GM21447 (cell line): ENCODE measurements around the gene FARSB.

Source experiments
- ATAC-seq: cut with Tn5 transposase; IDR thresholded peaks from one replicate; pipeline ENCODE4 v1.9.1; 2021; ENCODE audit not compliant: unreplicated experiment

FARSB gene

DNA sequence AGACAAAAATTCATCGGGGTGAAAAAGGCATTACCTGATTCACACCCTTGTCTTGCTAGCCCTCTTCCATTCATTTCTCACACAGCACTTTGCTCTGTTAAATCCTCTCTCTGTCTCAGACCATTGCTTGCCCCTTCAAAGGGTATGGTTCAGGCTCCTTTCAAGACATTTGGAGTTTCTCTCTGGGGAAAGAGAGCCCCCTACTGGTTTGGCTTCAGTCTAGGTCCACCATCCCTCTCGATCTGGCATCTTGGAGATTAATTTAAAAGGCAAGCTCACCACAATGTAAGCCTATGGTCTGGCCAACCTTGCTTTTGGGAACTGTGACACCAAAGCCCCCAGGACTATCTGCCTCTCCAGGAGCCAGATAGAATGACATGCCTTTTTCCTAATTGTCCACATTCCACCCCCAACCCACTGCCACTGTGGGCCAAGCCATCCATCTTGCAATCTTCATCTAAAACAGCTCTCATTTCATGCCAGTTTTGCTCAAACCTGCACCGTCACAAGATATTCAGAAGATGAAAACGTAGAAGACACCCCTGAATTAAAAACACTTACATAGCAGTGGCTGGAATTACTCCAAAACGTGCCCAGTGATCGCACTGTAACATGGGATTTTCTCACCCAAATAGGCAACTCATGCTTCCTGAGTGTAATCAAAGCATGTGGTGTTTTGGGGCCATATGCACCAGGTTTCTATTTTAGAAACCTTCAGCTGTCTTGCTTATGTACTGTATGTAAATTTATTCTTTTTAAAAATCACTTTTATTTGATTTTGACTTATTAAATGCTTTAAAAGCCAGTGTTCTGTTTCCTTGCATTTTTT, 93.9 kb downstream of the FARSB start:
- peak; percentile 82 for ATAC-seq

DNA sequence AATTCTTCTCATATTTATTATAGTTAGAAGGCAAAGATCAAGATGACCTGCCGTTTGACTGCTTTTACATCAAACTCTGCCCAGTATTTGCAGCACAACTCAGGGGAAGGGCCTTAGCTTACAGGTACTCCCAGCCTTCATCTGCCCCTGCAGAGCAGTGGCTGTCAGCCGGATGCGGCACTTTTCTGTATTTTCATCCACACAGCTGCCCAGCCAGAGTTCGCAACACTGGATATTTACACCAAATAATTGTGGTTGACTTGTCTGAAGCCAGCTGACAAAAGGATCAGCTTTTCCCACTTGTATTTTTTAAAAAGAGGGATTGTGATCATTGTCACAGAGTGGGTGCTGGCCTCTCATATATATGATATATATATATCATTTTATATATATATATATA, 94.7 kb downstream of the FARSB start:
- no peak for ATAC-seq

DNA sequence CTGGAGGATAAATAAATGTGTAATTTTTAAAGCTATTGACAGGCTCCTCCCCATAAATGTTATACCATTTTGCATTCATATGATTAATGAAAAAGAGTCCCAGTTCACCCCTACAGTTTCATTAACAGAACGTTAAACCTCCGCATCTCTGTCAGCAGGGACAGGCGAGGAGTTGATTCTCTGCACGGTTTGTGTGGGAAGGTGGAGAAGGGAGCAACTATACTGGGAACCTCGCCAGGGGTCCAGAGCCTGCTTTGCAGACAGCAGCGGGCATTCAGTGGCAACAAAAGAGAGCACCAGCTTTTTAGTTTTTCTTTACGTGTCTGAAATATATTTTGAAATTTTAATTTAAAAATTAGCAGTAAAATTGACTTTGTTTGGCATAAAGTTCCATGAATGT, 101.4 kb downstream of the FARSB start:
- no peak for ATAC-seq

DNA sequence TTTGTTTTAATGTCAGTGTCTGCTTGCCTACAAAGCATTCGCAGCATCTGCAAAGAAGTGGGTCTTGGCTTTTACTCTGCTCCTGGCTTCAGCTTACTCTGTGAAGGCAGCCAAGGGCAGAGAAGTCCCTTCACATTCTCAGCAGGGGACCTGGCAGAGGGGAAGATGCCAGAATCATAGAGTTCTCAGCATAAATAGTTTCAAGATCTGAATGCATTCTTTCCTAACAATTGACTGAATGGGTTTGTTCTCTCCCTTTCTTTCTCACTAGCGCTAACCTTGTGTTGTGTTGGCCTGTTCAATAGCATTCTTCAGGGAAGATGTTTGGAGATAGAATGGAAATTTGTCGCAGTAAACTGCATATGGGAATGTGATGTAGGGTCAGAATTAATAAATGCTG, 106.9 kb downstream of the FARSB start:
- no peak for ATAC-seq

DNA sequence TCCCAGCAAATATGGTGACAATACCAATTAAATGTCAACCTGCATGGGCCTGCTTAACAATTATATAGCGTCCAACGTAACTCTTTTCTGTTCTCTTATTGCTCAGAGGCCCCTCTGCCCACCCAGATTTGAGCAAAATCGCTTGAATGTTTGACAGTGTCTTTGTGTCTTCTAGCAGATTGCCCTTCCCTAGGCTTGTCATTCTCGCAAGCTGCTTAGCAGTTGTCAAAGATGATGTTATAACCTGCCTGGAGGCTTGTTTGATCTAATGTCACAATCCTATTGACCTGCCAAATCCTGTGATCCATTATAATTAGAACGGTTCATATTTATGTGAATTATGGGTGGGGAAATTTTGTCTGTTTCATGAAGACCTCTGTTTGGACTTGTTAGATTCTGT, 108.8 kb downstream of the FARSB start:
- no peak for ATAC-seq

DNA sequence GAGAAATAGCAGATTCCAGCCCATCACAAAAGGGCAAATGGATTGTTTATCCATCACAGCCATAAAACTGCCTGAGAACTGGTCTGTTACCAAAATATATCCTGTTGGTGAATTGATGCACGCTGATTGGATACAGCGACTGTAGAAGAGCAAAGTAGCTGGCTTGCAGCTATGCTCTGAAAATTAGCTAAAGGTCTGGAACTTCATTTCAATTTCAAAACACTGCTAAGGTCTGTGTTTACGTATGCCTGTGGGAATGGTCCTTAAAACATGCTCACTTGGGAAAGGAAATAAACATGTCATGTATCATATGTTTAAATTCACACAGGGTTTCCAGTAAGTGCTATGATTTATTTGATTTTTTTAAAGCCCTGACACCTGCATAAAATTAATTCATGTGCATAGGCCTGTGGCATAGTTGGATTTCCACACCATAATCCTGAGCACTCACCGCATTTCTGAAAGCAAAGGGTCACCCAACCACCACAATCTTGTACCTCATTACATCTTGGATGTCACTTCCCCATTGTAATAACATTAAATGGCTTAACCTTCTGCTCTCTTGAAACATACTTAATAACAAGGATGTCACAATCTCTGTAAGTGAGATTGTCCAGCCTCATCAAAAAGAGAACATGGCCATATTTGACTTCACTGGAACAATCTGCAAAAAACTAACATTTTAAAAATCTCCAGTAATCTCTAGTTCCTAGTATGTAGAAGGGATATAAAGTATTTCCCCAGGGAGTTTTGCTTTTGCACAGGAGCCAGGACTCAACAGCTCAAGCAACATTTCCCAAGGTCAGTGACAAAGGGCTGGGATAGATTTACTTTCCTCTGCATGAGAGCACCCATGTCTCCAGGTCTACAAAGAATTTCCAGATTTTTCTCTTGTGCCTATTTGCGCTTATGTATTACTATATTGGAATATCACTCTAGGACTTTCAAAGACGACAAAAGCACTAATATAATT, 109.8 kb downstream of the FARSB start:
- ATAC-seq, result no peak

DNA sequence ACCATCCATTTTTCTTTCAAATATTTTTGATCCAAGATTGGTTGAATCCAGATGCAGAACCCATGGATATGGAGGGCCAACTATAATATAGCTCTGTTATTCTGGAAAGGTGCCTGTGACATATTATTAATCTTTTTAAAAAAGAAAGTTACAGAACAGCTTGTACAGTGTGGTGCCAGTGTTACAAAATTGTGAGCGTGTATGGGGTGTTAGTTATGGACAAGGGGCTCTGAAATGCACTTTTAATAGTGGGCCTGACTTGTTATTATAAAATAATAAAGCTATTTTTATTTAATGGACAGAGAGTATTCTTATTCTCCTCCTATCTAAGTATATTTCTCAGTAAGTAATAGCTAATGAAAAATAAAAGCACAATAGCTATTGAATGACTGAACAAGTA, 111.2 kb downstream of the FARSB start:
- ATAC-seq, result no peak

DNA sequence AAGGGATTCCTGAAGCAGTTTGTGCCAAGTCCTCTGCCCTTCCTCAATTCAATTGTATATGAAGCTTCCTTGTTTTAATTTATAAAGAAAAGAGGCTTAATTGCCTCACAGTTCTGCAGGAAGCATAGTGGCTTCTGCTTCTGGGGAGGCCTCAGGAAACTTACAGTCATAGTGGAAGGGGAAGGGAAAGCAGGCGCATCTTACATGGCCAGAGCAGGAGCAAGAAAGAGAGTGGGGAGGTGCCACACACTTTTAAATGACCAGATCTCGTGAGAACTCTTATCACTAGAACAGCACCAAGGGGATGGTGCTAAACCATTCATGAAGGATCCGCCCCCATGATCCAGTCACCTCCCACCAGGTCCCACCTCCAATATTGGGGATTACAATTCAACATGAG, 117.4 kb downstream of the FARSB start:
- peak; percentile 52 for ATAC-seq

DNA sequence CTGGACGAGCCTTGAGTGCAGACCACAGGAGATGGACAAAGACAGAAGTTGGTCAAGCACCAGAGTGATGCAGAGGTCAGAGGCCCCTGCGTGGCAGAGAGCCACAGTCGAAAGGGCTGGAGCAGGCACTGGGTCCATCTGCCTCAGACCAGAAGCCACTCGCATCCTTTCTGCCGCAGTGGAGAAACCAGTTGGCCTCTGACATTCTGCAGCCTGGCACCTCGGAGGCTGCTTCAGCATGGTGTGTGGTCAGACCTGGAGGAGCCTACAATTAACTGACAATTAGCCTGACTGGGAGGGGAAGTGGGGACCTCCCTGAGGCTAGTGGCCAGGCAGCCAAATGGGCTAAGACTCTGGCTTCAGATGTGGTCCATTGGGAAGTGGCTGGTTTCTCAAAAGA, 120.4 kb downstream of the FARSB start:
- no peak for ATAC-seq

DNA sequence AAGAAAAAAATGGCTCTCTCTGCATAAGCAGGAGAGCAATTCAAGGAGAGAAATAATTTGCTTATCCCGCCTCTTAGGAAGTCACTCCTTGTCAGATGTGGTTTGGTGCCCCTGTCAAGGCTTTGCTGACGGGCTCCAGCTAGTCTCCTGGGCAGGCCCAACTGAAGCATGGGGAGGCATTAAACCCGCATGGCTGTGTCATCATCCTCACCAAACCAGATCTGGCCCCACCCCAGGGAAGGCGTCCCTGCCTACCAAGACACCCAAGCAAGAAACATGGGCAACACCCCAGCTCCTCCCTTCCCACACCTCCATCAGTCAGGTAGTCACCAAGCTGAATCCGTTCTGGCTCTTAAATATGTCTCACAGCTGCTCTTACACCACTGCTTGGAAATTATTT, 123.6 kb downstream of the FARSB start:
- no peak for ATAC-seq

DNA sequence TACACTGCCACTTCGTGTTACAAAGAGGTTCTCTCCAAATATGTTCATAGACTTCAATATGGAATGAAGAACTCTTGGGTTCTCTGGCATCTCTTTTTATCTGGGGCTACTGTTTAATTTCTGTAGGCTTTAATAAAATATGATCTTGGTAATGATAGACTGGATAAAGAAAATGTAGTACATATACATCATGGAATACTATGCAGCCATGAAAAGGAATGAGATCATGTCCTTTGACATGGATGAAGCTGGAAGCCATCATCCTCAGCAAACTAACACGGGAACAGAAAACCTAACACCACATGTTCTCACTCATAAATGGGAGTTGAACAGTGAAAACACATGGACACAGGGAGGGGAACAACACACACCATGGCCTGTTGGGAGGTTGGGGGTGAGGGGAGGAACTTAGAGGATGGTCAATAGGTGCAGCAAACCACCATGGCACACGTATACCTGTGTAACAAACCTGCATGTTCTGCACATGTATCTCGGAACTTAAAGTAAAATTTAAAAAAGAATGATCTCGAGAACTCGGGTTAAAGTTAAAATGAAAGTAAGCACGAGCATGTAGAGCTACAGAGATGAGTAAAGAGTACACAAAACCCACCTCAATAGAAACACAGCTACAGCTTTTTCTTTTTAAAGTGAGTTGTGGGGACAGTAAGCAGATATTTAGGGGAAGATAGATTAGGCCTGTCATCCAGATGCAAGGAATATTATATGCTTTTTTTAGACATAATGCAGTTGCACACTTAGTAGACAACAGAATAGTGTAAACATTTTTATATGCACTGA, 129.2 kb downstream of the FARSB start:
- ATAC-seq, result no peak

DNA sequence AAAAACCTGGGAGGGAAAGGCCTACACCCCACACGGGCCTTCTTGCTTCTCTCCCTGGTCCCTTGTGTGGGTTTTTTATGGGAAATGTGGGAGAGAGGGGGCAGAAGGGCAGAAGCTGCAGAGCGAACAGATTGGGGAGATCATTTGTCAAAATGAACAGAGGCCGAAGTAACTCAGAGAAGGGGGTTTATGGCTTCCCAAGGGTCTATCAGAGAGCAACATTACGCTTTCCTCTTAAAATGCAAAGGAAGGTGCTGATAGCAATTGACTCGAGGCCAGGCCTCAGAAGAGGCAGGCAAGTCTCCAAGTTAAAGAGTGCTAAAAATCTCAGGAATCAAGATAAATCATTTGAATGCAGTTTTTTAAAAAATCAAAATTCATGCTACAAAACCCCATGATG, 130.1 kb downstream of the FARSB start:
- ATAC-seq, result no peak

DNA sequence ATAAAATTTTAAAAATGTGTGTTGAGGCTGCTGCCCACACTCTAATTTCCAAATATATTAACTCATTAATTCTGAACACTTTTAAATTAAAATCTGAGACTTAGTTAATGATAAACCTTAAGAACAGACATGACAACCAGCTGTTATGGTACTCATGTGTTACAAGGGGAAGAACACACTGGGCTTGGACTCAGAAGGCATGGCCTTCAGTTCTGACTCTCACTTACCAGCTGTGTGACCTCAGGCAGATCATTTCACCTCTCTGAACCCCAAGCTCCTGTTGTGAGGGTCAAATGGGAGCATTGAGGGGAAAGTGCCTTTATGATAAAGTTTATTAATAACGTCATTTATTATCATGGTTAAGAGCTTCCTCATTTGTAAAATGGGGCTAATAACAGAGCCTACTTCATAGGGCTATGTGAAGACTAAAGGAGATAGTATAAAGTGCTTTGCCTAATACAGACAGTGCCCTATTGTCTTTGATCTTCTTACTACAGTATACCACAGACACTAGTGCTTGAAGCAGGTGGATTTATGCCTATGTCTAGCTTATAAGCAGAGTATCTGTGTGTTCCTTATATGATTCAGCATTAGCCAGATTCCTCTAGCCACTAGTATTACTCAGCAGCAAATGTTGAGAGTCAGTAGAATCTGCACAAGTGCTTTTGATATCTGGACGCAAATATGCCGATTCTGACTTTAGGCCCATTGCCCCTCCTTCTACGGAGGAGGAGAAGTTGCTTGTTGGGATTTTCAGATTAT, 131.9 kb downstream of the FARSB start:
- ATAC-seq, result peak; percentile 51

DNA sequence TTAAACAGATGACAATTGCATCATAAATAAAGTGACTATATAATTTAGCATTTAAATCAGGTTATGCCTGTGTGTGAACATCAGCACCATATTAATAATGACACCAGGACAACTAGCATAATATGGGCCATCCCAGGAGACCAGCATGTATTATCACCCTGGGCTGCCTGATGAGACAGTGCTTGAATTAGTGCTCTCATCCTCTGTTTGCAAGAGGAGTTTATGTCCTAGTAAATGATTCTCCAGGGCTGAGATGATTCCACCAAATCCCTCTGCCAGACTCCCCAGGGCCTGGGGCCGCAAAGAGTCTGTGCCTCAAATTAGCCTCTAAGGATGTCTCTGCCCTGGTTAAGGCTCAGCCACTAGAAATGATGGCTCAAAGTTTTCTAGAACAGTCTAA, 133.8 kb downstream of the FARSB start:
- ATAC-seq, result no peak

DNA sequence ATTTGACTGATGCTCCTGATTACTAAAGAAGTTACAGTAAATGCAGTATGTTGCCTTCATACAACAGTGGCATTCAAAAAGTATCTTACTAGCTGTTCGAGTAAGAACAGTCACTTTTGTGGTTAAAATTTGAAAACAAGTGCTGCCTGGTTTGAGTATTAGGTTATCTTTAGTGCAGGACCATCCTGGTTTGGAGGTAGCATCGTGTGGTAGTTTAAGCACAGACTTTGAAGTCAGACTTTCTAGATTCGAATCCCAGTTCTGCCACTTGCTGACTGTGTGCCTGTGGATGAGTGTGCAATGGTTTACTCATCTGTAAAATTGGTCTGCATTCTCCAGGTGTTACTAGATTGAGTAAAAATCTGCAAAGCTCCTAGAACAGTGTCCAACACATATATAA, 134.8 kb downstream of the FARSB start:
- ATAC-seq, result peak; percentile 61
